Hepatic stellate cell (primary cell): Measurements from ENCODE around the gene DPH7.
"Not testable (repeated sequence)": the region's sequence is repeated elsewhere in the genome, so short reads cannot be mapped to it uniquely, and the experiment has no call there.

Source experiments
- DNase-seq: peaks from one replicate; pipeline ENCODE4 v3.0.0; 2011; ENCODE audit warnings: low spot score

Gene DPH7

GRCh38 chr9:137606005-137606621 is 27.4 kb upstream of the DPH7 start:
- no peak for DNase-seq

- peak; percentile 93 for DNase-seq
Measured at GRCh38 chr9:137605121-137606004, 26.6 kb upstream of the DPH7 start, which contains the start of gene ARRDC1. Gene ARRDC1 (plus strand): TSS chr9:137605686. CDS start chr9:137605718, 32 bp downstream.

GRCh38 chr9:137604345-137605086 is 25.8 kb upstream of the DPH7 start:
- no peak for DNase-seq

GRCh38 chr9:137603879-137604278 is 25.2 kb upstream of the DPH7 start:
- DNase-seq: no peak

GRCh38 chr9:137602661-137603060 is 23.9 kb upstream of the DPH7 start:
- DNase-seq: no peak

- DNase-seq: no peak
Measured at GRCh38 chr9:137598943-137599342, 20.2 kb upstream of the DPH7 start.

- DNase-seq: not testable (repeated sequence)
Measured at GRCh38 chr9:137596577-137596976, 17.9 kb upstream of the DPH7 start.

GRCh38 chr9:137593176-137593575 is 14.5 kb upstream of the DPH7 start:
- no peak for DNase-seq

GRCh38 chr9:137592767-137593166 is 14.0 kb upstream of the DPH7 start:
- no peak for DNase-seq

GRCh38 chr9:137590469-137591383 is 12.0 kb upstream of the DPH7 start, which contains the start of gene ZMYND19:
Gene ZMYND19 (minus strand): TSS chr9:137590512. CDS start chr9:137590263, 249 bp downstream.
- peak; percentile 100 for DNase-seq

GRCh38 chr9:137590123-137590468 is 11.4 kb upstream of the DPH7 start:
- DNase-seq: peak; percentile 34

GRCh38 chr9:137589441-137590122 is 10.9 kb upstream of the DPH7 start:
- peak; percentile 56 for DNase-seq

- DNase-seq: no peak
Measured at GRCh38 chr9:137588891-137589290, 10.2 kb upstream of the DPH7 start.

- DNase-seq: no peak
Measured at GRCh38 chr9:137588311-137588710, 9.6 kb upstream of the DPH7 start.

- no peak for DNase-seq
Measured at GRCh38 chr9:137586854-137587253, 8.1 kb upstream of the DPH7 start.

GRCh38 chr9:137583957-137584356 is 5.2 kb upstream of the DPH7 start:
- no peak for DNase-seq

GRCh38 chr9:137583347-137583746 is 4.6 kb upstream of the DPH7 start:
- DNase-seq: no peak

GRCh38 chr9:137582286-137582860 is 3.6 kb upstream of the DPH7 start:
- no peak for DNase-seq

- no peak for DNase-seq
Measured at GRCh38 chr9:137581361-137582285, 2.9 kb upstream of the DPH7 start.

- DNase-seq: no peak
Measured at GRCh38 chr9:137580954-137581322, 2.2 kb upstream of the DPH7 start.
